HK-2 (cell line): ENCODE data around the gene NPAS3.

Experiments
- DNase-seq: peaks from one replicate; pipeline ENCODE4 v3.0.0-alpha.2; 2018; ENCODE audit not compliant: unreplicated experiment

Gene NPAS3

DNA sequence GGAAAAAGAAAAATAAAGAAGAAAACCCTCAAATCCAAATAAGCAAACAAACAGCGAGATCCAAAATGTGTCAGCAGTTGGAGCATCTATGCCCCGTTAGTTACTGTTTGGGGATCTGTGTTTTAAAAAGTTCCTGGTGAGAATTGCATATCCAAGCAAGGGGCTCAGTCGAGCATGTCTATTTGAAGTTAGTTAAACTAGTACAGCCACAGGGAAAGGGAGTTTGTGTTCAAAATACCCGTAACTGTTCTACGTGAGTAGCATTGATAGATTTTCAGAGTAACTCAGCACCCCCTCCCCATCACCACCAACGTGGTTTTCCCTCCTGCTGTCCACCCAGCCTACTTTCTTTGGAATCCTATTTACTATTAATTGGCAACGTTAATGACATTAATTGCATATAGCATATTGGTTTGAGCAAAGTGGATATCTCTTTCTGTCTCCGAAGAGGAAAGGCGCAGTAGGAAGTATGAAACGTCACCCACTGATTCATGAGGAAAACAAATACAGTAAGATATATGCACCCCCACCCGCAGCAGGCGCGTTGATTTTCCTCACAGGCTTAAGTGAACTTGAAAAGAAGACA lies 1.5 kb downstream of the NPAS3 start:
- DNase-seq: no peak

GRCh38 chr14:32940711-32941667 lies 2.3 kb downstream of the NPAS3 start:
- no peak for DNase-seq

- DNase-seq: no peak
These were observed 3.0 kb downstream of the NPAS3 start for GRCh38 chr14:32941668-32942065.

DNA sequence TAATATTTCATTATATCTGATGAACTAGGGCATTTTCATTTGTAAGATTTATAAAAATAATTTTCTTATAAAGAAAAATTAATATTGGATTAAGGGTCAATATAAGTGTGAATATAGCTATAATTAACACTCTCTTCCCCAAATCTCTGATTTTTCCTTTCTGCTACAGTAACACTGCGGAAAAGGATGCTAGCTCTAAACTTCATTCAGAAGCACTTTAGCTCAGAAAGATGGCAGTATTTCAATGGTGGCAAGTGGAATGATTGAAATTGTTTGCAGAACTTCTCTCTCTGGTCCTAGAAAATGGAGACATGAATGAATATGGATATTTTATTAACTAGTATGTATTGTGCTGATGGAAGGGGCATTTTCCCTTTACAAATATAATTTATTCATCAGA lies 8.4 kb downstream of the NPAS3 start:
- no peak for DNase-seq

DNA sequence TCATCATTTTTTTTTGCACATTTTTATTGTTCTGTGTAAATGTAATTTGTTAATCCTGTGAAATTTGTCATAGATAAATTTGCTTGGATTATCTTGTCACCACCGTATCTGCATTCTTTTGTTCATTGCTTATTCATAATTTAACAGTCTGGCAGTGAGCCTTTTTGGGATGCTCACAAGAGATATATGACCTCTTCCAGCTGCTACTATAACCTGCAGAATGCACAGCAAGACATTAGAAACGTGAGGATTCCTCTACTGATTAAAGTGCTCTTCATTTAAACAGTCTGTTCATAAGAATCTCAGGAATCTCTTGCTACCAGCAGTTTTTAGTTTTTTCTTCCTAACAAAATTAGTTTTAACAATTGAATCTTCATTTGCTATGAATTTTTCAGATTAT lies 9.1 kb downstream of the NPAS3 start:
- DNase-seq: no peak

DNA sequence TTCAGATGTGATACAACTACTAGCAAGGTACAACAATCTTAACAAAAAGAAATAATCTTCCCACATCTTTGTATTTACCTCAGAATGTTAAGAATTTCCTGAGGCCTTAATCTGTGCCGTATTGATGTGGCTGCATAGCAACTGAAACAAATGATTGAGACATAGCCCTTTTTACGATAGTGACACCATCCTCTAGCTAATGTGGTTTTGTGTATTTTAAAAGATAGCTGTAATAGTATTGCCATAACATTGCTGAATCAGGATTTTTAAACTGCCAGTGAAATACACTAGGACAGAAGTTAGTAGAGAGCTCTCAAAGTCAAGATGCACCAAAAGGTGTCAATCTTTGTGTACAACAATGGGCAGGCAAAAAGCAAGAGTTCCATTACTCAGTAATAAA lies 11.9 kb downstream of the NPAS3 start:
- DNase-seq: no peak

DNA sequence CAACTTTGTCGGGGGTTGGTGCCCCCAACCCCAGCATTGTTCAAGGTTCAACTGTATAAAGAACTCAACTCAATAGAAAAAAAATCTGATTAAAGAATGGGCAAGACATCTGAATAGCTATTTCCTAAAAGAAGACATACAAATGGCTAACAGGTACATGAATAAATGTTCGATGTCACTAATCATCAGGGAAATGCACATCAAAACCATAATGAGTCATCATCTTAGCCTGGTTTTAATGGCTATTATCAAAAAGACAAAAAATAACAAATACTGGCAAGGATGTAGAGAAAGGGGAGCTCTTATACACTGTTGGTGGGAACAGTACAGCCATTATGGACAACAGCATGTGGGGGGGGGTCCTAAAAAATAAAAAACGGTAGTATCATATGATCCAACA lies 28.7 kb downstream of the NPAS3 start:
- no peak for DNase-seq

- DNase-seq: no peak
These were observed 30.4 kb downstream of the NPAS3 start for GRCh38 chr14:32968972-32969544.

- DNase-seq: no peak
These were observed 39.2 kb downstream of the NPAS3 start for GRCh38 chr14:32977913-32978312.

DNA sequence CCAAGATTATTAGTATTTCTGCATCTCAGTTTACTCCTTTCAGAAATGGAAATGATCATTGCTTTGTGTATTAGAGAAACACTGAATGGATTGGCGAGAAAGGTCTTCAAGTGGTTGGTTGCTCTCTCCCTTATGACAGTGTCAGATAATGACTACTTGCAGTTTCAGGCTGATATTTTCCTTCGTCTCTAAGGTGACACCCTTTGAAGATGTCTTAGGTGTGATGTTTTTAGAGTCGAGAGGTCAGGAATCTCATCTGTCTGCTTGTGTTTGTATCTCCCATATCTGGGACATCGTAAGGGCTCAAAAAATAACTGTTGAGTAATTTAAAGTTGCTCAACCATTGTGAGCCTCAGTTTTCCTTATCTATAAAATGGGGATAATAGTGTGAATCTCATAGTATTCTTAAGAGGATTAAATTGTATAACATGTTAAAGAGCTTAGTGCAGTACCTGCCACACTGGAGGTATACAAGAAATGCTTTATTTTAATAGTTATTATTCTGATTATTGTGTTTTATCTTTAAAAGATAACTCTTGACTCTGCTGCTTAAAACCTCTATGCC lies 40.1 kb downstream of the NPAS3 start:
- DNase-seq: no peak

GRCh38 chr14:32980178-32980901 lies 41.7 kb downstream of the NPAS3 start:
- DNase-seq: no peak

DNA sequence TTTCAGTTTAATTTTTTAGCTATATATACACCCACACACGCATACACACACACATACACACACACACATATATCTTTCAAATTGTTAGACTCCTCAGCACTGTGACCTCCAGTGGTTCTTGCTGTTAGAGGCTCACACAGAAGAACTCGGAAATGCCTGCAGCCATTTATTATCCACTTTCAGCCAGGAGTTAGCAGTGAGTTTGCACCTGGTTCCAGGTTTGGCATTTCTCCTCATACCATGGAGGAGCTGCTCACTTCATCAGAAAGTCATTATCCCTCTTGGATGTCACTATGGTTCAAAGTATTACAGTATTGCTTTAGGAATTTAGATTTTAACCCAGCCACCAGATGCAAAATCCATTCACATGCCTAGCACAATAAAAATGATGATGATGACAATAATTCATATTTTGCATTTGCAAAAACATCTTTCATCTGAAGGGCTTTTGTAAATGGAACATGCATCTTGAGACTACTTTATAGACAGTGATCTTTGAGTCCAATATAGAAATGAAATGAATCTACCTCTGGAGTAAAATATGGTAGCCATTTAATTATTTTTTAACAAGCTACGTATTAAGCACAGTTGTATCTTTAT lies 42.3 kb downstream of the NPAS3 start:
- DNase-seq: no peak

GRCh38 chr14:32984241-32984930 lies 45.7 kb downstream of the NPAS3 start:
- DNase-seq: no peak

DNA sequence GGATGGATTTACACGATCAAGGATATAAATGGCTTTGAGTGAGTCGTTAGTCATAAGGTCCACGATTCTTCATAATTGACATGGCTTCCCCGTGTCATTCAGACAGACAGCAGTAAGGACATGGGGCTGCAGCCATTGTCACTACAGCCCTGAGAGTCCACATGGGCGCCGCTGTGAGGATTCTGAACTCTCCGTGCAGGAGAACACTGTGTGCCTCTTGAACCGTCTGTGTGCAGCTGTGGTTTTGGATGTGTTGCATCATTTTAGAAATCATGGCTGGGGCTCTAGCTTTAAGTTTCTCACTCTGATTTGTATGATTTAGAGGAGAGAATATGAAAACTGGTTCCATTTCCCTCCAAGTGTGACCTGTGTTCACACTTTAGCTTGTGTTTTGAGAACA lies 47.2 kb downstream of the NPAS3 start:
- DNase-seq: no peak

DNA sequence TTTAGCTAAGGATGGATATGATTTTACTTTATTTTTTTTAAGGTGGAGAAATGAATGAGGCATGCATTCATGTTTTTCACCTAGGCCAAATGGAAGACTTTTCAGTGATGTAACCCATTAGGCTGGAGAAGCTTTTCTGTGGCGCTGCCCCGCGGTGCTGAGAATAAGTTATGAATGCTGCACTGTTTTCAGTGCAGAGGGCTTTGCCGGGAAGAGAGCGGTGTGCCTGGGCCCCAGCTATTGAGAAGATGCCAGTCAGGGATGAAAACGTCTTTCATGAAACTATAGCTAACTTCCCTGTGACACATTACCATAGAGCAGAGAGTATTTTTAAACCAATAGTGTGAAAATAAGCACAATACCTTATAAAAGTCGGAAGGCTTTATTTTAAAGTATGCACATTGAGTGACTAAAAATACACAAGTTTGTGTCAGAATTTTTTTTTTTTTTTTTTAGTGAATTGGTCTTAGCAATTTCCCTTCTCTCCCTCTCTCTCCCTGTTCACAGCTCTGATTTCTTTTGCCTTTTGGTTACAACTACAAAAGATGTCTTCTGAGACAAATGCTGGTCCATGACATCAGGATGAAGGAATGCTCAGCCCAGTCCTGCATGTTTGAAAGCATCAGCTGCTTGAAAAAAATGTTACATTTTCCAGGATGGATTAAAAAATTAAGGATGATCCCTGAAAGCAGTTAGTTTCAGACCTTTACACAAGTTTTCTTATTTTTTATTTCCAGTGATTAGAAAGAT lies 48.3 kb downstream of the NPAS3 start:
- DNase-seq: no peak

- no peak for DNase-seq
These were observed 53.0 kb downstream of the NPAS3 start for GRCh38 chr14:32991691-32992090.

- DNase-seq: no peak
These were observed 55.2 kb downstream of the NPAS3 start for GRCh38 chr14:32993921-32994320.

GRCh38 chr14:32996343-32996742 lies 57.7 kb downstream of the NPAS3 start:
- no peak for DNase-seq

GRCh38 chr14:32998433-32998832 lies 59.8 kb downstream of the NPAS3 start:
- no peak for DNase-seq

DNA sequence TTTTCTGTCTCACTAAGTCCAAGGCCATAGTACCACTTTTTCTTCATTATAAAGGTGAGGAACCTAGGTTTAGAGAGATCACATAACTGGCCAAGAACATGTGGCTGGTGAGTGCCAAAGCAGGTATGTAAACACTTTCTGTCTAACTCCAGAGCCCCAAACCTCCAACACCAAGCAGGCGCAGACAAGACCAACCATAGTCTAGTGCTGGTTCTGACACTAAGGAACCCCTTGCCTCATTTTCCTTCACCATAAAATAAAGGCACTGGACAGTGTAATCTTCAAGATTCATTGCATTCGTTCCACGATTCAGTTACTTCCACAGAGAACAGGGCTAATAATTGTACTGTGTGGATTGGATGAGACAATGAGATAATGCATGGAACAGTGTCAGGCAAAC lies 71.0 kb downstream of the NPAS3 start:
- DNase-seq: no peak
